Panc1 (cell line): ENCODE measurements around the gene MTFR2. TPM values are rescaled to one million over a fixed set of nuclear protein-coding genes. Genes with fewer than 3 reads are reported as not detected.

Experiments
- ATAC-seq: fragments of 200-7000 bp; cut with Tn5 transposase; 2 replicates; pipeline ENCODE4 v1.9.1; 2020; ENCODE audit warnings: mild to moderate bottlenecking, moderate library complexity
- BruUV-seq: library from RNA; stranded (reverse); fragments of 400-500 nt; replicated peaks from 2 replicates; lab custom pipeline; 2021; lab: Mats Ljungman, UMichigan
- CTCF ChIA-PET: fragments of 300-600 bp; sonication (Branson Sonifier 250); formaldehyde crosslinking; loops from one replicate; lab custom pipeline; 2022; ENCODE audit warnings: antibody characterized with exemption; lab: Charles Lee
- POLR2A ChIA-PET: fragments of 300-600 bp; sonication (Branson Sonifier 250); formaldehyde crosslinking; loops from one replicate; lab custom pipeline; 2022; ENCODE audit warnings: antibody characterized with exemption; lab: Charles Lee
- DNase-seq: peaks from one replicate; pipeline ENCODE4 v3.0.0-alpha.2; 2010; ENCODE audit warnings: low read depth, low spot score
- H3K27ac ChIP-seq: 2 replicates; pipeline ENCODE4 v1.5.1; 2011; ENCODE audit warnings: mild to moderate bottlenecking, low read length, inconsistent platforms
- H3K27me3 ChIP-seq: fragments of 200-500 bp; sonication (Bioruptor generic); 2 replicates; pipeline ENCODE4 v1.6.0; 2014; ENCODE audit warnings: low read length, inconsistent platforms; ENCODE audit not compliant: control insufficient read depth, insufficient read depth
- H3K36me3 ChIP-seq: fragments of 200-500 bp; sonication (Bioruptor generic); 2 replicates; pipeline ENCODE4 v1.5.1; 2014; ENCODE audit warnings: inconsistent platforms, mild to moderate bottlenecking, low read length, moderate library complexity; ENCODE audit not compliant: control insufficient read depth, insufficient read depth
- H3K4me1 ChIP-seq: 2 replicates; pipeline ENCODE4 v1.5.1; 2011; ENCODE audit warnings: inconsistent platforms, mild to moderate bottlenecking, low read length, moderate library complexity; ENCODE audit not compliant: control insufficient read depth, insufficient read depth
- H3K4me3 ChIP-seq, 2 experiments: 2 replicates each; pipeline ENCODE4 v1.5.1; 2011 to 2012; ENCODE audit warnings: low read depth in 2 of 2, low read length in 2 of 2, mild to moderate bottlenecking in 2 of 2, inconsistent platforms in 1 of 2, moderate library complexity in 1 of 2
- H3K9me3 ChIP-seq: fragments of 200-500 bp; sonication (Bioruptor generic); 2 replicates; pipeline ENCODE4 v1.5.1; 2014; ENCODE audit warnings: low read depth, mild to moderate bottlenecking, inconsistent platforms, low read length, moderate library complexity; ENCODE audit not compliant: control insufficient read depth, insufficient read depth
- CTCF ChIP-seq: fragments of 450-650 bp; IDR thresholded peaks from 2 replicates; pipeline ENCODE4 v1.5.1; 2017; ENCODE audit warnings: mild to moderate bottlenecking
- POLR2AphosphoS5 ChIP-seq: IDR thresholded peaks from 2 replicates; pipeline ENCODE4 v1.6.1; 2012; ENCODE audit warnings: mild to moderate bottlenecking, low read depth, low read length, moderate library complexity
- REST ChIP-seq, 2 experiments: IDR thresholded peaks; 2 replicates each; pipeline ENCODE4 v1.6.1; 2011 to 2012; ENCODE audit warnings: low read depth in 2 of 2, control low read depth in 1 of 2, low read length in 1 of 2, mild to moderate bottlenecking in 1 of 2, moderate library complexity in 1 of 2; ENCODE audit not compliant: insufficient read depth in 1 of 2
- SIN3A ChIP-seq: IDR thresholded peaks from 2 replicates; pipeline ENCODE4 v1.6.1; 2012; ENCODE audit warnings: low read depth, mild to moderate bottlenecking, low read length, moderate library complexity, borderline replicate concordance; ENCODE audit not compliant: insufficient read depth
- TCF7L2 ChIP-seq: IDR thresholded peaks from 2 replicates; pipeline ENCODE4 v1.6.1; 2011; ENCODE audit warnings: mild to moderate bottlenecking, low read depth, low read length, inconsistent platforms
- in situ Hi-C: cut with HindIII; loops from 2 replicates; pipeline ENCODE4 v1.10.0; 2016; ENCODE audit warnings: low sequenced_read_pairs, low pct_unique_long_range_greater_than_20kb
- intact Hi-C: fragments of 100-400 bp; cut with micrococcal nuclease; formaldehyde crosslinking; loops from one replicate; pipeline ENCODE4 v1.10.0; 2022; ENCODE audit not compliant: unreplicated experiment
- total RNA-seq: library from RNA; stranded (reverse); gene quantifications from one replicate; pipeline ENCODE4 v1.2.1, GENCODE V29; 2021; ENCODE audit not compliant: unreplicated experiment

MTFR2 gene
- total RNA-seq, 1 experiment from 2014 or later = 12.8 TPM

- ChIA-PET CTCF (interaction anchor here (1.2 kb wide), 1 partner anchor 65 kb away, joined by 3 read pairs; no protein-coding TSS in a partner anchor), POLR2A (no interaction called here)
- Histone ChIP-seq H3K9me3 (no peaks in the 10 kb centered on the region), H3K27me3 (no peaks in the 10 kb centered on the region), H3K27ac (no peak overlapping the region), H3K4me3 (no peak overlapping the region), H3K36me3 (peaks cover 3% of the 10 kb centered on the region), H3K4me1 (peaks cover 17% of the 10 kb centered on the region)
- TF ChIP-seq SIN3A = no peak
- TF ChIP-seq TCF7L2 = no peak
- TF ChIP-seq REST (IDR thresholded peaks at IDR 0.05; ENCODE audit: insufficient read depth in 1 of 2, low read depth in 2 of 2, low read length in 1 of 2) = no peak
- no peak for TF ChIP-seq POLR2AphosphoS5
- TF ChIP-seq CTCF = no peak
- in situ Hi-C loops (no loop called here), intact Hi-C loops (loop anchor here (5.0 kb wide), 1 partner anchor 65 kb away; no protein-coding TSS in a partner anchor)
- DNase-seq (no peak), ATAC-seq (no peak)
- no TSS peak for BruUV-seq
These were observed 2.3 kb upstream of the MTFR2 start for GRCh38 chr6:136252441-136252840.

GRCh38 chr6:136251394-136251793, 1.3 kb upstream of the MTFR2 start:
- DNase-seq (no peak), ATAC-seq (no peak)
- POLR2A ChIA-PET = no interaction called here
- H3K27me3 ChIP-seq = no peaks in the 10 kb centered on the region
- H3K27ac ChIP-seq = peak overlapping the region; percentile 92
- no peaks in the 10 kb centered on the region for H3K9me3 ChIP-seq
- TF ChIP-seq TCF7L2 (no peak), POLR2AphosphoS5 (peak; percentile 21; the same call in 1 of the 2 replicates)
- H3K4me1 ChIP-seq = peaks cover 17% of the 10 kb centered on the region
- CTCF ChIA-PET = interaction anchor here (1.2 kb wide), 1 partner anchor 66 kb away, joined by 3 read pairs; no protein-coding TSS in a partner anchor
- in situ Hi-C loops (no loop called here), intact Hi-C loops (loop anchor here (5.0 kb wide), 1 partner anchor 66 kb away; no protein-coding TSS in a partner anchor)
- peak overlapping the region; percentile 83 to 93 for H3K4me3 ChIP-seq
- no peaks in the 10 kb centered on the region; the same call in 1 of the 2 replicates for H3K36me3 ChIP-seq
- no TSS peak for BruUV-seq

- DNase-seq = no peak
- H3K4me1 ChIP-seq = peaks cover 17% of the 10 kb centered on the region
These were observed 536 bp upstream of the MTFR2 start for GRCh38 chr6:136250686-136251008.

More at GRCh38 chr6:136250686-136251008, 536 bp upstream of the MTFR2 start:
- ChIA-PET CTCF (no interaction called here), POLR2A (no interaction called here)
- Histone ChIP-seq H3K36me3 (no peaks in the 10 kb centered on the region; the same call in 1 of the 2 replicates), H3K9me3 (no peaks in the 10 kb centered on the region), H3K4me3 (peak overlapping the region; percentile 83 to 93), H3K27me3 (no peaks in the 10 kb centered on the region), H3K27ac (peak overlapping the region; percentile 92)
- intact Hi-C loops = loop anchor here (5.0 kb wide), 1 partner anchor 67 kb away; no protein-coding TSS in a partner anchor
- in situ Hi-C loops = no loop called here
- TF ChIP-seq REST (IDR thresholded peaks at IDR 0.05; ENCODE audit: insufficient read depth in 1 of 2, low read depth in 2 of 2, low read length in 1 of 2) (0 out of 4 replicates have a peak, but pooled peaks of 1 of the 2 experiments have one; percentile 7), SIN3A (no peak; the same call in 1 of the 2 replicates), TCF7L2 (no peak; the same call in 1 of the 2 replicates), CTCF (no peak)
- peak; percentile 58 for ATAC-seq
- no TSS peak for BruUV-seq
